ENCODE data around the gene ZRANB3.

DNA sequence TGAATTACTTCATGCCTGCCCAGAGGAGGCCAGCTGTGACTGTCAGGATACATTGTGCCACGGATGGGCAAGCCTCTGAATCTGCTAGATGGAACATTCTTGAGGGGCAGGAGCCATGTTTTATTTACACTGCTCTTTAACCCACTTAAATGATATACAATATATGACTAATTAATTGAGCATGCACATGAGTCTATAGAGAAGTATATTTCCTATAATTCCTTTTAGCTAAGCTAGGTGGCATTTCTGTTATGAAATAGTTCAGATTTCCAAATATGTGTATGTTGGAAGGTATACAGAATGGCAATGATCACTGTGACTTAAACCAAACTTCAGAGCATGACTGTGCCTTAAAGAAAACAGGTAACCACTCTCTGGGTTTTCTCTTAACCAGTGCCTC is 347.2 kb downstream of the ZRANB3 start:
- no peak for TF ChIP-seq CTCF (IDR thresholded peaks at IDR 0.05)
- no peak for TF ChIP-seq POLR2A (IDR thresholded peaks at IDR 0.05)
